Neural crest cell (in vitro differentiated cells): ENCODE measurements around the gene SEMA4D. TPM values are rescaled to one million over a fixed set of nuclear protein-coding genes. Genes with fewer than 3 reads are reported as not detected.

Source experiments
- DNase-seq: peaks from one replicate; pipeline ENCODE4 v3.0.0; 2021; ENCODE audit warnings: low read depth, mixed read lengths, low spot score
- H3K27ac Mint-ChIP-seq: one replicate; pipeline ENCODE4 v1.8.0; 2021; ENCODE audit warnings: mild to moderate bottlenecking, mixed read lengths; ENCODE audit not compliant: unreplicated experiment
- H3K27me3 Mint-ChIP-seq: 2 replicates; pipeline ENCODE4 v1.8.0; 2021; ENCODE audit warnings: low read depth, mild to moderate bottlenecking, mixed read lengths
- H3K36me3 Mint-ChIP-seq: 2 replicates; pipeline ENCODE4 v1.8.0; 2021; ENCODE audit warnings: low read depth, mild to moderate bottlenecking, mixed read lengths
- H3K4me1 Mint-ChIP-seq: 2 replicates; pipeline ENCODE4 v1.8.0; 2021; ENCODE audit warnings: mixed read lengths
- H3K4me3 Mint-ChIP-seq: one replicate; pipeline ENCODE4 v1.8.0; 2021; ENCODE audit warnings: mild to moderate bottlenecking, mixed read lengths
- H3K9me3 Mint-ChIP-seq: 2 replicates; pipeline ENCODE4 v1.8.0; 2021; ENCODE audit warnings: mixed read lengths
- total RNA-seq: library from RNA; stranded (reverse); gene quantifications from 2 replicates; pipeline ENCODE4 v1.2.1, GENCODE V29; 2021
- TF ChIP-seq, protein P1 (sequence below): fragments of 200-600 bp; sonication (generic); conservative IDR thresholded peaks from 2 replicates; pipeline ENCODE4 v1.5.0; 2021; ENCODE audit warnings: antibody characterized with exemption, mild to moderate bottlenecking

SEMA4D gene
- total RNA-seq, 1 donor from 2014 or later = 33.5 TPM

DNA sequence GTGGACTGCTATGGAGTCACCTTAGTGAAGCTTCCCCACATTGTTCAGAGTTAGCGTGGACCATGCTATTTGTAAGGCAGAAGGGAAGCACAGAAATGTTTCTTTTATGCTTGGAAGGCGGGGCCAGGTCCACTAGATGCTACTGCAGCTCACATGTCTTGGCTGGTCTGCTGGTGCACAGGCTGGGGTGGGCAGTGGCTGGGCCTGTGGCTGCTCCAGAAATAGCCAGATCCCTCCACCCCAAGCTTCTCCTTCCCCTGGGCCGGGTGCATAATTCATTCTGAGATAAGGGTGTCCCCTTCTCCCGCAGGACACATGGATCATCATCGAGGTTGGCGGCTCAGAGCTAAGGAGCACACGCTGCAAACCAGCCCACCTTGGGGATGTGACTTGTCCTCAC is 14.5 kb upstream of the SEMA4D start:
- DNase-seq = no peak
- H3K27me3 Mint-ChIP-seq = peaks cover 11% of the 10 kb centered on the region
- H3K36me3 Mint-ChIP-seq = no peaks in the 10 kb centered on the region
- TF ChIP-seq, protein P1, sequence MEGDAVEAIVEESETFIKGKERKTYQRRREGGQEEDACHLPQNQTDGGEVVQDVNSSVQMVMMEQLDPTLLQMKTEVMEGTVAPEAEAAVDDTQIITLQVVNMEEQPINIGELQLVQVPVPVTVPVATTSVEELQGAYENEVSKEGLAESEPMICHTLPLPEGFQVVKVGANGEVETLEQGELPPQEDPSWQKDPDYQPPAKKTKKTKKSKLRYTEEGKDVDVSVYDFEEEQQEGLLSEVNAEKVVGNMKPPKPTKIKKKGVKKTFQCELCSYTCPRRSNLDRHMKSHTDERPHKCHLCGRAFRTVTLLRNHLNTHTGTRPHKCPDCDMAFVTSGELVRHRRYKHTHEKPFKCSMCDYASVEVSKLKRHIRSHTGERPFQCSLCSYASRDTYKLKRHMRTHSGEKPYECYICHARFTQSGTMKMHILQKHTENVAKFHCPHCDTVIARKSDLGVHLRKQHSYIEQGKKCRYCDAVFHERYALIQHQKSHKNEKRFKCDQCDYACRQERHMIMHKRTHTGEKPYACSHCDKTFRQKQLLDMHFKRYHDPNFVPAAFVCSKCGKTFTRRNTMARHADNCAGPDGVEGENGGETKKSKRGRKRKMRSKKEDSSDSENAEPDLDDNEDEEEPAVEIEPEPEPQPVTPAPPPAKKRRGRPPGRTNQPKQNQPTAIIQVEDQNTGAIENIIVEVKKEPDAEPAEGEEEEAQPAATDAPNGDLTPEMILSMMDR = no peak
- H3K27ac Mint-ChIP-seq = no peak overlapping the region
- peaks cover 4% of the 10 kb centered on the region for H3K4me1 Mint-ChIP-seq
- H3K9me3 Mint-ChIP-seq = no peaks in the 10 kb centered on the region
- H3K4me3 Mint-ChIP-seq = no peak overlapping the region

DNA sequence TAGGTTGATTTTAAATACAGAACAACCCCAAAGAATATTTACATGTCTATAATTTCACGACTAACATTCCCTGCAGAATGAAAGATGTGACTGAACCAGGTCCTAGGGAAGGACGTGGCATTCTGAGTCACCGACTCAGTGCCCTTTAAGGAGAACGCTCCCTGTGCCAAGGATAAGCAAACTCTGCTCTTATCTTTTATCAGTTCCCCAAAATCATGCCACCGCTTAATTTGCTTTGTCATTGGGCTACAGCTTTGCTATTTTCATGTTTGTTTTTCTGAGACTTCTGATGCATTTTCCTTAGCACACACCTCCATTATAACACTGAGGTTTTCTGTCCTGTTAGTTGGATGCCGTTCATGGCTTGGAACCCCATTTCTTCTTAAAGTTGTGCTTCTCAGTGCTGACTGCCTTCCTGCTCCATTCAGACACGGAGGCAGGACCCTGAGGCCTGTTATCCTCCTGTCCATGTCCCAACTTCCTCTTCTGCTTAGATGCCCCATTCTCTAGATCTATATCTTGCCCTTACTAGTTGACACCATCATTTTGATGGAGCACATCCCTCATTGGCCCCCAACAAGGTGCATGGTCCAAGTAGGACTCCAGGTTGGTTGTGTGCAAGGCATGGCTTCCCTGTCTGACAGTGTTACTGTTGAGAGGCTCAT is 11.2 kb upstream of the SEMA4D start:
- DNase-seq = no peak
- H3K4me3 Mint-ChIP-seq = no peak overlapping the region
- H3K27me3 Mint-ChIP-seq = peaks cover 11% of the 10 kb centered on the region
- TF ChIP-seq, protein P1 = no peak
- no peaks in the 10 kb centered on the region for H3K36me3 Mint-ChIP-seq
- H3K4me1 Mint-ChIP-seq = peaks cover 10% of the 10 kb centered on the region
- no peak overlapping the region for H3K27ac Mint-ChIP-seq
- H3K9me3 Mint-ChIP-seq = no peaks in the 10 kb centered on the region

DNA sequence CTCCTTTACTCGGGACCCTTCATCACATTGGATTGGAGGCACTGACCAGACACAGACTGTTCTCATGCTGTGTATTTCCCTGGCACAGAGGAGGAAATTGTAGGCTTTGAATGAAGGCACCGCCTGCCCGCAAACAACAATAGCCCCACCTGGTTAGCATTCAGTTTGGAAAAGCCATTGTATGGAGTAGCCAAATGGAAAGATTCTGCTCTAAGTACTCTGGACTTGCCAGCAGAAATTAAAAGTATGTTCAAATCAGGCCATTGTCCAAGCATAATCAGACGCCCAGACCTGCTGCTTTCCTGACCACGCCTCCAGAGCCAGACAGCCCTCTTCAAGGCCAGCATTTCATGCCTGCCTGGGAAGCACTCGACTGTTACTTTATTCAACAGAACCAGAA is 8.0 kb upstream of the SEMA4D start:
- Mint-ChIP-seq H3K4me3 (no peak overlapping the region), H3K27ac (no peak overlapping the region), H3K36me3 (no peaks in the 10 kb centered on the region), H3K9me3 (no peaks in the 10 kb centered on the region), H3K4me1 (peaks cover 10% of the 10 kb centered on the region), H3K27me3 (no peaks in the 10 kb centered on the region)
- TF ChIP-seq, protein P1 = no peak
- DNase-seq = no peak

DNA sequence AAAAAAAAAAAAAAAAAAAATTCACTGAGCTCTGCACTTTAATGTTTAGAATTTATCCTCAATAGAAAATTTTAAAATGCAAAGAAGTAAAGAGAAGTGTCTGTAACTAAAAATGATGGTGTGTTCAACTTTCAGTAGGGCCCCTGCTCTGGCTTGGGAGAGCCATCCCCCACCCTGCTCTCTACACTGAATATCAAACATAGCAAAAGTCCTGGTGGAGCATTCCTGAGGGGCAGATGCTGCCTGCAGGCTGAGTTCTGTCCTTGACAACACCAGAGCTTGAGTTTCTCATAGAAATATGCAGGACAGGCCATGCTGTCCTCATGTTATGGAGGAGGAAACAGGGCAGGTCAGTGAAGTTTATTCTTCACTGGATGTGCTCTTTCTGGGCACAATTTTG is 7.1 kb upstream of the SEMA4D start:
- Mint-ChIP-seq H3K27ac (no peak overlapping the region), H3K27me3 (no peaks in the 10 kb centered on the region), H3K9me3 (no peaks in the 10 kb centered on the region), H3K4me3 (no peak overlapping the region), H3K4me1 (peaks cover 10% of the 10 kb centered on the region), H3K36me3 (no peaks in the 10 kb centered on the region)
- TF ChIP-seq, protein P1 = no peak
- no peak for DNase-seq

DNA sequence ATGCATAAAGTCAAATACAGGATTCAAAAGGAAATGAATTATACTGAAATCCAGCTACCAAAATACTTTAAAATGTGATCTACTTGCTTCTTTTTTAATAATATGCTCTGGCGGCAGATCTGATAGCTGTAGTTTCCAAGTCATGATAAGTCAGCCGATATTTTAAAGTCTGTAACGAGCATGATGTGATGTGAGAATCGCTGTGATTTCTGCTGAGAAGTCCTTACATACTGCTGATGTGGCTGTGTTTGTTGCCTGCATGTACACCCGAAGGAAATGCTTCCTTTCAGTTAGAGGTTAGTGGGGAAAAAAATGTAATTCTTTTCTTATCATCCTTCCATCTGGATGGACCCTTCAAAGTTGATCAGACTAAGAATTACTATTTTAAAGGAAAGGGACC is 4.8 kb upstream of the SEMA4D start:
- Mint-ChIP-seq H3K27me3 (no peaks in the 10 kb centered on the region), H3K4me1 (peaks cover 13% of the 10 kb centered on the region), H3K4me3 (no peak overlapping the region), H3K27ac (no peak overlapping the region), H3K36me3 (no peaks in the 10 kb centered on the region), H3K9me3 (no peaks in the 10 kb centered on the region)
- TF ChIP-seq, protein P1 = no peak
- no peak for DNase-seq
